ENCODE measurements around the gene SLC1A2. TPM values are rescaled to one million over a fixed set of nuclear protein-coding genes. Genes with fewer than 3 reads are reported as not detected.

SLC1A2 gene
- total RNA-seq, 4 donors from 2014 or later = 0.27 to 0.80 (median 0.79) TPM; not detected in 1

DNA sequence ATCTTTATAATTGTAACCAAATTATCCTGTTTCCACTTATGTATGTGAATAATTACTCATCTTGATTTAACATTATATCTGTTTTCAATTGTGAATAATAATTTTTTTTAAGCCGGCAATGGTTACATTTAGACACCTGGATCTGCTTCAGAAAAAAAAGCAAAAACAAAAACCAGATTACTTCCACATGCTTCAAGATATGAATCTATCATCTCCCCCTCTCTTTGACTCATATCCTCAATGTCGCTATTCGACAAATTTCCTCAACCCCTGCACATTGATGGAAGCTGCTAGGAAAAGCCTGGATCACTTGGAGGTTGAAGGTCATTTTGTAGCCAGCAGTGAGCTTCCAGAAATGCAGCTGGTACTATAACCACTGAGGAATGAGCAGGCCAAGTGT is 42.7 kb downstream of the SLC1A2 start:
- Histone ChIP-seq H3K4me1 (no peaks in the 10 kb centered on the region), H3K27me3 (no peaks in the 10 kb centered on the region), H3K36me3 (no peaks in the 10 kb centered on the region), H3K27ac (no peak overlapping the region), H3K4me3 (no peak overlapping the region), H3K9me3 (no peaks in the 10 kb centered on the region)
- intact Hi-C loops (cut with DNase I; ENCODE audit: low total_unique reads) = no loop called here
- in situ Hi-C loops (cut with MboI; ENCODE audit: low pct_ligation_motif_present in 1 of 4, low pct_unique_long_range_greater_than_20kb in 1 of 4, low sequenced_read_pairs in 3 of 4) = loop anchor here in 2 of 4 donors (10.0 to 25.0 kb wide), 2 partner anchors 452 to 789 kb away; no protein-coding TSS in a partner anchor
- TF ChIP-seq POLR2A (IDR thresholded peaks at IDR 0.05) (no peak), POLR2AphosphoS5 (IDR thresholded peaks at IDR 0.05) (no peak), EP300 (IDR thresholded peaks at IDR 0.05; ENCODE audit: low read depth) (no peak)
- TF ChIP-seq, protein P1, sequence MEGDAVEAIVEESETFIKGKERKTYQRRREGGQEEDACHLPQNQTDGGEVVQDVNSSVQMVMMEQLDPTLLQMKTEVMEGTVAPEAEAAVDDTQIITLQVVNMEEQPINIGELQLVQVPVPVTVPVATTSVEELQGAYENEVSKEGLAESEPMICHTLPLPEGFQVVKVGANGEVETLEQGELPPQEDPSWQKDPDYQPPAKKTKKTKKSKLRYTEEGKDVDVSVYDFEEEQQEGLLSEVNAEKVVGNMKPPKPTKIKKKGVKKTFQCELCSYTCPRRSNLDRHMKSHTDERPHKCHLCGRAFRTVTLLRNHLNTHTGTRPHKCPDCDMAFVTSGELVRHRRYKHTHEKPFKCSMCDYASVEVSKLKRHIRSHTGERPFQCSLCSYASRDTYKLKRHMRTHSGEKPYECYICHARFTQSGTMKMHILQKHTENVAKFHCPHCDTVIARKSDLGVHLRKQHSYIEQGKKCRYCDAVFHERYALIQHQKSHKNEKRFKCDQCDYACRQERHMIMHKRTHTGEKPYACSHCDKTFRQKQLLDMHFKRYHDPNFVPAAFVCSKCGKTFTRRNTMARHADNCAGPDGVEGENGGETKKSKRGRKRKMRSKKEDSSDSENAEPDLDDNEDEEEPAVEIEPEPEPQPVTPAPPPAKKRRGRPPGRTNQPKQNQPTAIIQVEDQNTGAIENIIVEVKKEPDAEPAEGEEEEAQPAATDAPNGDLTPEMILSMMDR (IDR thresholded peaks at IDR 0.05) = no peak
- 83 to 90% methylated on average over 3 of the region's 3 CpGs for WGBS, 2 donors (ENCODE audit: low coverage in 1 of 2)
- DNase-seq = no peak

GRCh38 chr11:35376118-35376510 is 43.2 kb downstream of the SLC1A2 start:
- WGBS, 2 donors (ENCODE audit: low coverage in 1 of 2) = 90 to 94% methylated on average over 4 of the region's 4 CpGs

DNA sequence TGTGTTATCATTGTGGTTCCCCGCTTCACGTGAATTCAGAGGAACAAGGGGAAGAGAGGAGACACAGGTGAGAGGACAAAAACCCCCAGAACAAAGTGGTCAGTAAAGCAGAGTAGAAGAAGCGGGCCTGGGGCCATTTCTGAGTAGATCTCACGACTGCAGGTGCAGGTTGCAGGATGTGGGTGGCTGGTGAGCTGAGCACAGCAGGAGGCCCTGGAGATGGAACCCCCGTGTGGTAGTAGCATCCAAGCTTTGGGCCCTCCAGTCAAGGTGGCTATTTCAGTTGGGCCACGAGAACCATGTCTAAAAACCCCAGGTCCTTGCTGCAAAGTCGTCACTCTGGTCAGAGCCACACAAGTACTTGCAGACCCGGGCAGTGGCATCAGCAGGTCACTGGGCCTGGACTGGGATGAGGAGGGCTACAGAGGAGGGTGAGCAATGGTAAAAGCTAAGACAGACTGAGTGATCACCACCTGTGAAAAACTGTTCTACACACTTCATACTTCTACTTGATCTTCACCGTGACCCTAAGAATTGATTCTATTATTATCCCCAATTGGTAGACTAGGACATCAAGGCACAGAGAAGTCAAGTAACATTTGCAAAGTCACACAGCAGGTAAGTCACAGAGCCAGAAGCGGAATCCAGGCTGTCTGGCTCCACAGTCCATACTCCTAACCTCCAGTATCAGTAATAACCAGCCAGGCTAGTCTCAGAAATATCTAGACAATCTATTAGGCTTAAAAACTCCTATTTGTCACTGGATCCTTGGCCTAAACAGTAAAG is 43.8 kb downstream of the SLC1A2 start:
- no peaks in the 10 kb centered on the region for H3K36me3 ChIP-seq
- in situ Hi-C loops (cut with MboI; ENCODE audit: low pct_ligation_motif_present in 1 of 4, low pct_unique_long_range_greater_than_20kb in 1 of 4, low sequenced_read_pairs in 3 of 4) = loop anchor here in 2 of 4 donors (10.0 to 25.0 kb wide), 2 partner anchors 451 to 788 kb away; no protein-coding TSS in a partner anchor
- no peaks in the 10 kb centered on the region for H3K4me1 ChIP-seq
- TF ChIP-seq POLR2AphosphoS5 (IDR thresholded peaks at IDR 0.05) (no peak), POLR2A (IDR thresholded peaks at IDR 0.05) (no peak), EP300 (IDR thresholded peaks at IDR 0.05; ENCODE audit: low read depth) (no peak)
- TF ChIP-seq, protein P1 (IDR thresholded peaks at IDR 0.05) = no peak
- no peak overlapping the region for H3K4me3 ChIP-seq
- intact Hi-C loops (cut with DNase I; ENCODE audit: low total_unique reads) = no loop called here
- no peak overlapping the region for H3K27ac ChIP-seq
- WGBS, 2 donors (ENCODE audit: low coverage in 1 of 2) = 82 to 85% methylated on average over 2 to 10 of the region's 10 CpGs
- H3K9me3 ChIP-seq = no peaks in the 10 kb centered on the region
- H3K27me3 ChIP-seq = no peaks in the 10 kb centered on the region
- no peak for DNase-seq

More at GRCh38 chr11:35376118-35376510, 43.2 kb downstream of the SLC1A2 start:
- intact Hi-C loops (cut with DNase I; ENCODE audit: low total_unique reads) (no loop called here), in situ Hi-C loops (cut with MboI; ENCODE audit: low pct_ligation_motif_present in 1 of 4, low pct_unique_long_range_greater_than_20kb in 1 of 4, low sequenced_read_pairs in 3 of 4) (loop anchor here in 2 of 4 donors (10.0 to 25.0 kb wide), 2 partner anchors 451 to 789 kb away; no protein-coding TSS in a partner anchor)
- Histone ChIP-seq H3K9me3 (no peaks in the 10 kb centered on the region), H3K36me3 (no peaks in the 10 kb centered on the region), H3K27me3 (no peaks in the 10 kb centered on the region), H3K4me3 (no peak overlapping the region), H3K4me1 (no peaks in the 10 kb centered on the region), H3K27ac (no peak overlapping the region)
- TF ChIP-seq POLR2A (IDR thresholded peaks at IDR 0.05) (no peak), EP300 (IDR thresholded peaks at IDR 0.05; ENCODE audit: low read depth) (no peak), POLR2AphosphoS5 (IDR thresholded peaks at IDR 0.05) (no peak)
- TF ChIP-seq, protein P1 (IDR thresholded peaks at IDR 0.05) = no peak
- DNase-seq = no peak

GRCh38 chr11:35373284-35373933 is 45.9 kb downstream of the SLC1A2 start:
- peak; percentile 30 for DNase-seq
- no peak overlapping the region for H3K4me3 ChIP-seq
- H3K9me3 ChIP-seq = no peaks in the 10 kb centered on the region
- H3K27me3 ChIP-seq = no peaks in the 10 kb centered on the region
- no peaks in the 10 kb centered on the region for H3K36me3 ChIP-seq
- 49 to 71% methylated on average over 1 to 2 of the region's 2 CpGs for WGBS, 2 donors (ENCODE audit: low coverage in 1 of 2)
- H3K4me1 ChIP-seq = no peaks in the 10 kb centered on the region
- TF ChIP-seq, protein P1 (IDR thresholded peaks at IDR 0.05) = peak in 1 of 5 experiments; percentile 8
- no peak for TF ChIP-seq EP300 (IDR thresholded peaks at IDR 0.05; ENCODE audit: low read depth)
- no peak overlapping the region for H3K27ac ChIP-seq
- in situ Hi-C loops (cut with MboI; ENCODE audit: low pct_ligation_motif_present in 1 of 4, low pct_unique_long_range_greater_than_20kb in 1 of 4, low sequenced_read_pairs in 3 of 4) = loop anchor here in 1 of 4 donors (10.0 kb wide), 1 partner anchor 449 kb away; no protein-coding TSS in a partner anchor
- intact Hi-C loops (cut with DNase I; ENCODE audit: low total_unique reads) = no loop called here
